Islet of Langerhans (tissue), 1 donor: Measurements from ENCODE around the gene OSGEPL1.
A peak's percentile ranks its signal among the peaks of the same experiment; 100 is the strongest.
"Not testable (repeated sequence)": the region's sequence is repeated elsewhere in the genome, so short reads cannot be mapped to it uniquely, and the experiment has no call there.

ENCODE experiments used
- FAIRE-seq: peaks from one replicate; lab custom pipeline; 2011; peaks lifted over from hg19 to GRCh38; lab: Jason Lieb, UNC

The OSGEPL1 gene

DNA sequence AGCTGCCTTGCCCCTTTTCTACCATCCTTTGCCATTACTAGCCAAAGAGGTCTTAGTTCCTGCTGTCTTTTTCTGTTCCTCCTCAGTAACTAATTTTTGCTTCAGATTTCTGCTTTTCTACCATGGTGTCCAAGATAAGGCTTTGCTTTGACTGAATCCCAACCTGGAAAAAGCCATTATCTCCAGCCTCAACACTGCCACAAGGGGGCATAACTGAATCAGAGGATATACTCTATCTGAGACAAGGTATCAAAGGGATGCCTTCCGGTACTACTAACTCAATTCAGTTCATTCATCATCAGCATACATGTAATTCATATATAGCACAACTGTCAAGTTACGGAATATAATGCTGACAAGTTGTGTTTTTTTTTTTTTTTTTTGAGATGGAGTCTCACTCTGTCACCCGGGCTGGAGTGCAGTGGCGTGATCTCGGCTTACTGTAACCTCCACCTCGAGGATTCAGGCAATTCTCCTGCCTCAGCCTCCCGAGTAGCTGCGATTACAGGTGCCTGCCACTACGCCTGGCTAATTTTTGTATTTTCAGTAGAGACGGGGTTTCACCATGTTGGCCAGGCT, 11.4 kb downstream of the OSGEPL1 start:
- peak; percentile 87 for FAIRE-seq

DNA sequence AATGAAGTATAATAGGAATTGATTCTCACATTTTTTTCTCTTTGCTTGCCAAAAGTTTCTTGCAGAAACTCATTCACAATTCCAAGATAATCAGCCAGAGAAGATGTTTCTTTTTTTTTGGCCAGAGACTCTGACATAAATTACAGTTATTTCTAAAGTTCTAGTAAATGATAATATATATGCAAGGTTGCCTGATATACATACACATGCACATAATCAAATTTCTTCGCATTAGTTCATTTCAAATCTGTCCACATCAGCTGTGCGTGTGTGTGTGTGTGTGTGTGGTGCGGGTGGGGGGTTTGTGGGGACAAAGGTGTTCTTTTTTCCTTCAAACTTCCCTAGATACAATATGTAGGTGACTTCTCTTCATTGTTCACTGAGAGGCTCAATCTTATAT, 33.2 kb downstream of the OSGEPL1 start:
- no peak for FAIRE-seq

DNA sequence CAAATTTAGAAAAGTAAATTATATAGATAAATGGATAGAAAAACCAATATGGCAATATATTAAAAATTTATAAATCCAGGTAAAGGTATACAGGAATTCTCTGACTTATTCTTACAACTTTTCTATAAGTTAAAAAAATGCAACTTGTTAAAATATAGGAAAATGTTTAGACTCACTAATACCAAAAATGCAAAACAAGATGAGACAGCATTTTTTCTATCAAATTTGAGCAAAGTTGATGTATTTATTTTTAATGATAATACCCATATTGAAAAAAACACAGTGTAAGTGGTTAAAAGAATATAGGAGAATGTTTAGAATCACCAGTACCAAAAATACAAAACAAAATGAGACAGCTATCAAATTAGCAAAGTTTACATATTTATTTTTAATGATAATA, 35.7 kb downstream of the OSGEPL1 start:
- no peak for FAIRE-seq

DNA sequence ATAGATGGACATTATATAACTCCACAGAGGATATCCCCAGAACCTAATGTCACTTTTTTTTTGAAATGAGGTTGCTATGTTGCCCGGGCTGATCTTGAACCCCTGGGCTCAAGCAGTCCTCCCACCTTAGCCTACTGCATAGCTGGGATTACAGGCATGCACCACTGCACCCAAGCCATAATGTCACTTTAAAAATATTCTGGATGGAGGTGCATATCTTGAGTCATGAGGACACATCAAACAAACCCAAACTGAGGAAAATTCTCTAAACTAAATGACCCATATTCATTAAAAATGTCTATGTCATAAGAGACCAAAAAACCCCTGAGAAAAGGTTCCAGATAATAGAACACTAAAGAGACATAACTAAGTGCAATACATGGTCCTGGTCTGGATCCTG, 36.3 kb downstream of the OSGEPL1 start:
- no peak for FAIRE-seq

DNA sequence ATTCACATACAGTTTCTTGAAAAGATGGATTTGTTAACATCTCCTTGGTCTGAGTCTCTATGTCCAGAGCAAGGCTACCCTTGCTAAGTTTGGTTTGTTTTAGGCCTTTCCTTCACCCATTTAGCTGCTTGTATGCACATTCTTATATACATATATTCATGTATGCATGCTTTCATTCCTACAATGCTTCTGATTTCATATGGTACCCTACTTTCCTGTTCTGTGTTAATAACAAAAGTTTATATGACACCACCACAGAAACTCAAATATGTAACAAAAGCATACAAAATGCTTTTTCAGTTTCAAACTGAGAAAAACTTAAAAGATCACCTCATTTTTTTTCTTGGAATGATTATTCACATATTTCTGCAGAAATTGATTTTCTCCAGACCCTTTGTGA, 39.4 kb downstream of the OSGEPL1 start:
- FAIRE-seq = no peak

DNA sequence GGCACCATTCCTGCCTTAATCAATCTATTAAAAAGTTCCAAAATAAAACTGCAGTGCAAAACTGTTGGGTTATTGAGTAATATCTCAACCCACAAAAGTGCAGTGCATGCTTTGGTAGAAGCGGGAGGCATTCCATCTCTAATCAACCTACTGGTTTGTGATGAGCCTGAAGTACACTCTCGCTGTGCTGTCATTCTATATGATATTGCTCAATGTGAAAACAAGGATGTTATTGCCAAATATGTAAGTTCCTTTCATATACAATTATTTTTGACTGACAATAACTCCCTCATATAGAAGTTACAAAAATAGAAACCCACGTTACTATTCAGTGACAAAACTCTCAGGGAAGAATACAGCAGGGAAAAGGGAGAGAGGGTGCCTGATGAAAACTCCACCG, 43.0 kb downstream of the OSGEPL1 start:
- FAIRE-seq = no peak

DNA sequence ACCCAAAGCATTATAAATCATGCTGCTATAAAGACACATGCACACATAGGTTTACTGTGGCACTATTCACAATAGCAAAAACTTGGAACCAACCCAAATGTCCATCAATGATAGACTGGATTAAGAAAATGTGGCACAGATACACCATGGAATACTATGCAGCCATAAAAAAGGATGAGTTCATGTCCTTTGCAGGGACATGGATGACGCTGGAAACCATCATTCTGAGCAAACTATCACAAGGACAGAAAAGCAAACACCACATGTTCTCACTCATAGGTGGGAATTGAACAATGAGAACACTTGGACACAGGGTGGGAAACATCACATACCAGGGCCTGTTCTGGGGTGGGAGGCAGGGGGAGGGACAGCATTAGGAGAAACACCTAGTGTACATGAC, 45.0 kb downstream of the OSGEPL1 start:
- not testable (repeated sequence) for FAIRE-seq

DNA sequence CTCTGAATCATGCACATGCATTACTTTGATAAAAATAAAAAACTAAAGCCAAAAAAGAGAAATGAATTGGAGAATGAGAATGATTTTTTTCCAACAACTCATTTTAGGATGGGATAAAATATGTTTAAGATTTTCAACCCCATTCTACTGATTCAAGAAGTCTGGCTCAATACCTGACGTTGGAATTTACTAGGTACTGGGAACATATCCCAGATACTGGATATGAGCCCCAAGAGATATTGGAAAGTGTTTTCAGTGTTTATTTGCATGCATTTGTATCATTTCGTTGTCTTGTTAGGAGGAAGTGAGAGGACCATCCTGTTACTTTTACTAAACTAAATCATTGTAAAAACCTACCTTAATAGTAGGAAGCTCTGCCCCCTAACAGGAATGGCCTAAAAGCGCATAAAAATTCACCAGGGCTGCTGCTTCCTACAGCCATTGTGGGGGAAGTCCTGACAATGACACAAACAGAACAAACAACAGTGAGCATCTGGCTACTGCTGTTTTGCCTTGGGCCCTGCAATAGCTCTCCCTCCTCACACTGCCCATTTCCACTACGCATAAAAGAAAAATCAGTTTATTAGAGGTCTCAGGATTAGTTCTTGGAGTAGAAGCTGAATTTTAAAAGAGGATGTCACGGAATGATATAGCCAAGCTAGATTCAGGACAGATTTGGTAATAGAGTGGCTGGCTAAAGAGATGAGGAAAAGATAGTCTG, 52.9 kb downstream of the OSGEPL1 start:
- FAIRE-seq = no peak

DNA sequence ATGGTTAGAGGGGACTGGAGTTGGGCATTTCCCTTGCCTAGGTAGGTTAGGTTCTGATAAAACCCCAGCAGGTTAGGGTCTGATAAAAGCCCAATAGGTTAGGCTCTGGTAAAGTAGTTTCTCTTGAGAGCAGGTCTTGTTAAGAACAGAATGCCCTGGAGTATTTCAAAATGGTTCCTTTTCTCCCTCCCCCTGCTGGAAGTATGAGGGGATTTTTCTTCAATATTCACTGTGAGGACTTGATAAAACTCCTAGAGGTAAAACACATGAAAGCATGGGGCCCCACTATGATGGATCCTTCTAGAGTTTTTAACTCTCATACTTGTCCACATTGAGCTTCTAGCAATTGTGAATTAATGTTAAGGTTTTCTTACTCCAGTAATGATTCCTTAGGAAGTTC, 60.5 kb downstream of the OSGEPL1 start:
- FAIRE-seq = no peak

DNA sequence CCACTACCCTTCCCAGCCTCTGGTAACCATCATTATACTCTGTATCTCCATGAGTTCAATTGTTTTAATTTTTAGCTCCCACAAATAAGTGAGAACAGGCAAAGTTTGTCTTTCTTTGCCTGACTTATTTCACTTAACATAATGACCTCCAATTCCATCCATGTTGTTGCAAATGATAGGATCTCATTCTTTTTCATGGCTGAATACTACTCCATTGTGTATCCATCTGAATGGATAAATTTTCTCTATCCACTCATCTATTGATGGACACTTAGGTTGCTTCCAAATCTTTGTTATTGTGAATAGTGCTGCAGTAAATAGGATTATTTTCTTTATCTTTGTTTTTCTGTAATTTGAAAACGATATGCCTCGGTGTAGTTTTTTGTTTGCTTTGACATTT, 61.9 kb downstream of the OSGEPL1 start:
- no peak for FAIRE-seq

DNA sequence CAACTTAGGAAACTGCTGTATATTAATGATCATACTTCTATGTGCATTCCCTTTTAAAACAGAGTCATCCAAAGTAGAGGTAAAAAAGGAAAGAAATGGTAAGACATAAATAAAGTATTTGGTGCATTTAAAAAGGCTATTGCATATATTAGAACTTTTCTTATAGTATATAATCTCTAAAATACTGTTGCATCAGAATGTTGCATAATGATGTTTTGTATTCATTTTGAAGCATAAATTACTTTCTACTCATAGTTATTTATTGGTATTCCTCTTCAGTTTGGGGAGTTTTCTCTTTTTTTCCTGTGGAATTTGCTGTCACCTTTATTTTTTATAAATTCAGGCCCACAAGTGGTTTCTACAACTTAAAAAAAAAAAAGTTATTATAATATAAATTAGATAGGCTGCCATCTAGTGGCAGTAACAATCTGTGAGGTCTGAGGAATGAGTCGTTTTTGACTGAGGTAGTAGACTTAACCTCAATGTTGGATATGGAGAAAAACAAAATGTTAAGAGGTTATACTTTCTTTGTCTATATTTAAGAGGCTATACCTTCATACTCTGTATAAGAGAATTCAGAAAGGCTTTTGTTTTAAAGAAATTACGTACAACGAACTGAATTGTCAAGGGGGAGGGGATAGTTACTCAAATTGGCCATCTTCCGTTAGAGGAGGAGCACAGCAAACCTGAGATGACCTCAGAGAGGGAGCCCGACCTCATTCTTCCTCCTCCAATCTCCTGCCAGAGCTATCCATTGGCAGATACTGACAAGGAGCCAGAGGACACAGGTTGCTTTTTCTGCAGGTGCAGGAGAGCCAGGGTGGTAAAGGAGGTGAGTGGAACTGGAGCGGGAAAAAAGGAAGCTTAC, 64.3 kb downstream of the OSGEPL1 start:
- FAIRE-seq = peak; percentile 99
